Inferior parietal cortex (tissue), 1 donor: Measurements from ENCODE around the gene HHIP.
"Not testable (repeated sequence)": the region's sequence is repeated elsewhere in the genome, so short reads cannot be mapped to it uniquely, and the experiment has no call there.

Experiments
- DNase-seq: peaks from one replicate; pipeline ENCODE4 v3.0.0-alpha.2; 2016; ENCODE audit errors: extremely low spot score

The HHIP gene

DNA sequence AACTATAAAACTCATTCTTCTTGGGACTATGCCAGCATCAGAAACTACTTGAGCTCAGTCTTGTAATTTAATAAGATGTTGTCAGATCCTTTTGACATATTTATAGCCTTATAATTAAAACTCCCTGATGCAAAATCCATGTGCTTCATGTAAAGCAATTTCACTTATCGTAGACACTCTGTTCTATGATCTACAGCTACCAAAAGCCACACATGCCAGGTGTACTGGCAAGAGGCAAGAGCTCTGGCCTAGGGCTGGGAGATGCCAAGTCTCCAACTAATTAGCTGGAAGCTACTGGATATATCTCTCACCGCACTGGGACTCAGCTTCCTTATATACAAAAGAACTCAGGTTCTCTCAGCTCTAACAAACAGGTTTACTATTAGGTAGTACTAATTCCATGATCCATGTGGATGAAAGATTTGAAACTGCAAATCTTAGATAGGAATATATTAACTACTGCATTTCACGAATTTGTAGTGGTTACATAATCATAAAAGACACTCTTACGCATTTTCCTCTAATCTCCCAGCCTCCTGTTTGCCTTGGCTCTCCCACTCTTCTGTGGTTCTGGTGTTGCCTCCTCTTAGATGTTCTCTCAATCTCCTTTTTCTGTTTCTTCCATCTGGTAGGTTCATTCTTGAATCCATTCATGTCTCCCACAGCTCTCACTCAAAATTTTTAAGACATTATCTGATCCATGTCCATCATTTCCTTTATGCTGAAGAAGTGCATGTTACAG lies 103.0 kb downstream of the HHIP start:
- no peak for DNase-seq

DNA sequence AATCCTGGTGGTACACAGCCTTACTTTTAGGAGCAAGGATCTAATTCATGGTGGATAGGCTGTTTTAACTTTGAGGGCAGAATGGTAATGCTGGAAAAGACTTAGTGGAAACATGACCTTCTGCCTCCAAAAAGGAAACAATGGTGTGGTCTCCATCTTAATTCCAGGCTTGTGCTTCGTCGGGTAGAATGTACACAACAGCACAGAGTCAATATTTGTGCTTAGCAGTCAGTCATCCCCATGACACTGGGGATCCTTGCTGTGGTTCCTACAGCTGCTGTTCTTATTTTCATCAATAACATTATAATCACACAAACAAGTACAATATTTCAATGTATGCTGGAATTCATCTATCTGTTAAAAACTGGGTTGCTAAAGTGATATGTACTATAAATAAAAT lies 104.4 kb downstream of the HHIP start:
- DNase-seq: no peak

DNA sequence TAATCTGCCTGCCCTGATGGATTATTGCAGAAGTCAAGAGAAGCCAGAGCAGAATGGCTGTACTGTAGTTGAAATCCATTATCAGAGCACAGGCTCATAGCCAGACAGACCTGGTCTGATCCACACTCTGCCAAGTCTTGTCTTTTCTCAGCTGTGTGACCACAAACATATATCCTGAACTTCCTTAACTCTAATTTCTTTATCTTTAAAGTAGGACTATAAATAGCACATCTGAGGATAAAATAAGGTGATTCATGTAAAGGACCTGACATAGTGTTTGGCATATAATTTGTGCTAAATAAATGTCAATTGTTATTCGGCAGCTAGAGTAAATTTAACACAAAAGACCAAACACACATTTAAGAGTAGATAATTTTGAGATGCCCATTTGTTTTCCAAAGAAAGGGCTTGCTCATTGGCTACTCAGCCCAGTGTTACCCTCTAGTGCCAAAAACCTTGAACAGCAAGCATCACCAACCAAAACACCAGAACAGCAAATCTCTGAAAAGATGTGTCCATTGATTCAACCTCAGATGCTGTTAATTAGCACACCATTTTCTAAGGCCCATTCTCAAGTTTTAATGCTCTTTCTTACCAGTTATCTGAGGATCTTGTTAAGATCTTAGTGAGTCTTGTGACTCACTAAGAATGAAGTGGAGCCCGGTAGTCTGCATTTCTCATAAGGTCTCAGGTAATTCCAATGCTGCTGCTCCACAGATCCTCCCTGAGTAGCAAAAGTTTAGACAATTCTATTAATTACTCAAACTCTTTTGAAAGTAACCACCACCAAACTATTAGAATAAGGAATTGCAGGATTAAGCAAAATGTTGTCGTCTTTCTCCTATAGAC lies 108.8 kb downstream of the HHIP start:
- DNase-seq: peak; percentile 29

DNA sequence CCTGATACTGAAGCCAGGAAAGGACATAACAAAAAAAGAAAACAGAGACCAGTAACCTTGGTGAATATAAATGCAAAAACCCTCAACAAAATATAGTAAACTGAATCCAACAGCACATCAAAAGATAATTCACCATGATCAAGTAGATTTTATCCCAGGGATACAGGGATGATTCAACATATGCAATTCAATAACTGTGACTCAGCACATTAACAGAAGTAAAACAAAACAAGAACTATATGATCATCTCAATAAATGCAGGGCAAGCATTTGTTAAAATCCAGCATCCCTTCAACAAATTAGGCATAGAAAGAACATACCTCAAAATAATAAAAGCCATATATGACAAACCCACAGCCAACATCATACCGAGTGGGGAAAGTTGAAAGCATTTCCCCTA lies 112.0 kb downstream of the HHIP start:
- no peak for DNase-seq

DNA sequence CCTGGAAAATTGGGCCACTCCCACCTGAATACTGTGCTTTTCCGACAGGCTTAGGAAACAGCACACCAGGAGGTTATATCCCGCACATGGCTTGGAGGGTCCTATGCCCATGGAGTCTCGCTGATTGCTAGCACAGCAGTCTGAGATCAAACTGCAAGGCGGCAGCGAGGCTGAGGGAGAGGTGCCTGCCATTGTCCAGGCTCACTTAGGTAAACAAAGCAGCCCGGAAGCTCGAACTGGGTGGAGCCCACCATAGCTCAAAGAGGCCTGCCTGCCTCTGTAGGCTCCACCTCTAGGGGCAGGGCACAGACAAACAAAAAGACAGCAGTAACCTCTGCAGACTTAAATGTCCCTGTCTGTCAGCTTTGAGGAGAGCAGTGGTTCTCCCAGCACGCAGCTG lies 122.9 kb downstream of the HHIP start:
- not testable (repeated sequence) for DNase-seq

DNA sequence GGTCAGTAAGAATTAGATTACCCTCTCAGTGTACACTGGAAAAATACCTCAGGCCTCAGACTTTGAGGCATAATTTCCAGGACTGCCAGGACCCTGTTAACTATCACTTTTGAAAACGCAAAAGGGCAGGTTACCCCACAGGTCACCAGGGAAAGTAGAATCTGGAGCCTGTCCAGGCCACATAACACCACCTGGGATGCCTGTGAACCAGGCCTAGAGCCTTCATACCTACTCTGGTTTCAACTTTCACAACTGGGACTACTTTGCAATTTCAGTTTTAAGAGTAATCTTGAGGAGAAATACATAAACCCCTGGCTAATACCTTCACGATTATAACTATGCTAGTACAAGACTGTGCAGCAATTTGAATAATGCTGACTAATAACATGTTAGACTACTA lies 132.4 kb downstream of the HHIP start:
- DNase-seq: no peak

DNA sequence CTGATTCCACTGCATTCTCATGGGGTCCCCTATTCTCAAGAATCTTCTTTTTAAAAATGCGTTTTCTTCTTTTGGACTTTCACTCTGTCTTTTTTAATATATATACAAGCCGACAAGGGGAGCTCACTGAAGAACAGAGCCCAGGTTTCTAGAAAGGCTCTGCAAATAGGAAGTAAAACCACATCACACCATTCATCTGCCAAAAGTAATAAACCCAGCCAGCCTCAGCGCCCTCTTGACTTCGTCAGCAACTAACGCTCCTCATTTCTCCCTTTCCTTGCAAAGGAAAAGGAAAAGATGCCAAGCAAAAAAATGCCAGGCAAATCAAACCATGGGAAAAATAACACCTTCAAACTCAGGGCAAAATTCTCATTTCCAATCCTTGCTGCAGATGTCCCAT lies 136.4 kb downstream of the HHIP start:
- DNase-seq: no peak

DNA sequence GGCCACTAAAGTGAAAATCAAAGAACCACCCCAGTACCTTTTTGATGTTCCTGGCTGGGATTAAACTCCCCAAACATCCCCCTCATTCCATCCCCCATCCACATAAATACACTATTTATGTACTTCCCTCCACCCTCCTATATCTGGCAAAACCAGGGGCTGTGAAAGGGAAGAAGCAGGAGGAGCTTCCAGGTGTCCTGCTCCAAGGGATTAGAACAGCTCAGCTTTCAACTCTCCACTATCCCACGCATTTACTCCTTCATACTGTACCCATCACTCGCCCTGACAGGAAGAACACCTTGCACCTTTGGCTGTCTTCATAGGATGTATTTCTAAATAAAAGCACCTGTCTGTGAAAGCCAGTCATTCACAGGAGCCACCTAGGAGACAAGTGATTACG lies 140.0 kb downstream of the HHIP start:
- no peak for DNase-seq

DNA sequence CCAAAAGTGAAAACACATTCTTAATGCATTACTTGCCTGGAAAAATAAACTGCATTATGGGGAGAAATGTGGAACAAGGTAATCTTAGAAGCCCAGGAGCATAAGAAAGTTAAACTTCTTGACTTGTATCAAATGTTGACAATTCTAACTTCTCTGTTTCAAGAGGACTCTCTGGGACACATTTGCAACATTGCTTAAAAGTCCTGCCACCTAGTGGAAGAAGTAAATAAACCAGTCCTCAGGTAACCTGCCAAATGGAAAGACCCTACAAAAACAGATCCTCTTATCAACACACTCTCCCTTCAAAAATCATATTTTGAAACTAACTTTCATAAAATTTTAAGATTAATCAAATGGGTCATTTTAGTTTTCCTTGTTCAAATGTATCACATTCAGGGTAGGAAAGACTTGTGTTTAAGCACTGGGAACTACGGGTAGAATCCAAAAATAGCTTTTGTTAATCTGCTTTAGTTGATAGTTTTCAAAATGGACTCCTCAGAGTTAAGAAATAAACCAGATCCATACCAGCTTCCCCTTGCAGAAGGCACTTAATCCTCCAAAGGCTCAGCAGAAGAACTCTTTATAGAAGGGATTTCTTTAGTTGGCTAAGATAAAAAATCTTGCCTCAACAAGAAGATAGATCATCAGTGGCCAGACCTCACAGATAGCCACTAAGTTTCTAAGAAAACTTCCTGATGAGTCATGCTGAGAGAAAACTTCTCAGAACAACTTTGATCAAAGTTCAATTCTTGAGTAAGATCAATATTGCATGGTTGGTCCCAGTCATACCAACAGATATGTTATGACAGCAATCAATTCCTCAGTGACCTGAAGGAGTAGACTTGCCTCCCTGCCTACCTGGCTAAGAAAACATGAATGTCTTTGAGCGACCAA lies 141.7 kb downstream of the HHIP start:
- peak; percentile 57 for DNase-seq

DNA sequence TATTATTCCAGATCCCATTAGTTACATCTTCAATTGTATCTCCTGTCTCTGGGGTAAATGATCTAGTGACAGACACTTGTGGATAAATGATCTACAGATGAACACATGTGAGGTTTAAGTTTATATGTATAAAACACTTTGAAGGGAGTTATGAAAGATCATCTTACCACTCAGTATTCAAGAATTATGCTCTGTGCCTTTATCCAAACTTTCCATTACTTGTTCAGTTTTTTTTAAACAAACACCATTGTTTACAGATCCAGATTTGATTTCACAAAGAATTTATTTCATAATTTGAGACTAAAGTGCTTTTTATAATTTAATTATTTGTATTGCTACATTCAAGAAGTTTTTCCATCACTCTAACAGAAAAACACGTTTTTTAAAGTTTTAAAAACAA lies 142.5 kb downstream of the HHIP start:
- no peak for DNase-seq

DNA sequence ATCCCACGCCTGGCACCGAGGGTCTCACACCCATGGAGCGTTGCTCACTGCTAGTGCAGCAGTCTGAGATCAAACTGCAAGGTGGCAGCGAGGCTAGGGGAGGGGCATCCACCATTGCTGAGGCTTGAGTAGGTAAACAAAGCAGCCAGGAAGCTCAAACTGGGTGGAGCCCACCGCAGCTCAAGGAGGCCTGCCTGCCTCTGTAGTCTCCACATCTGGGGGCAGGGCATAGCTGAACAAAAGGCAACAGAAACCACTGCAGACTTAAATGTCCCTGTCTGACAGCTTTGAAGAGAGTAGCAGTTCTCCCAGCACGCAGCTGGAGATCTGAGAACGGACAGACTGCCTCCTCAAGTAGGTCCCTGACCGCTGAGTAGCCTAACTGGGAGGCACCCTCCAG lies 146.0 kb downstream of the HHIP start:
- DNase-seq: not testable (repeated sequence)
